Activated CD4-positive, CD25-positive, alpha-beta regulatory T cell (primary cell): ENCODE data around the gene CACNG4.
"Not testable (repeated sequence)": the region's sequence is repeated elsewhere in the genome, so short reads cannot be mapped to it uniquely, and the experiment has no call there.

Experiments
- DNase-seq, 4 experiments: peaks; one replicate each; lab custom pipeline; 2025; lab: John Stamatoyannopoulos, UW

The CACNG4 gene

DNA sequence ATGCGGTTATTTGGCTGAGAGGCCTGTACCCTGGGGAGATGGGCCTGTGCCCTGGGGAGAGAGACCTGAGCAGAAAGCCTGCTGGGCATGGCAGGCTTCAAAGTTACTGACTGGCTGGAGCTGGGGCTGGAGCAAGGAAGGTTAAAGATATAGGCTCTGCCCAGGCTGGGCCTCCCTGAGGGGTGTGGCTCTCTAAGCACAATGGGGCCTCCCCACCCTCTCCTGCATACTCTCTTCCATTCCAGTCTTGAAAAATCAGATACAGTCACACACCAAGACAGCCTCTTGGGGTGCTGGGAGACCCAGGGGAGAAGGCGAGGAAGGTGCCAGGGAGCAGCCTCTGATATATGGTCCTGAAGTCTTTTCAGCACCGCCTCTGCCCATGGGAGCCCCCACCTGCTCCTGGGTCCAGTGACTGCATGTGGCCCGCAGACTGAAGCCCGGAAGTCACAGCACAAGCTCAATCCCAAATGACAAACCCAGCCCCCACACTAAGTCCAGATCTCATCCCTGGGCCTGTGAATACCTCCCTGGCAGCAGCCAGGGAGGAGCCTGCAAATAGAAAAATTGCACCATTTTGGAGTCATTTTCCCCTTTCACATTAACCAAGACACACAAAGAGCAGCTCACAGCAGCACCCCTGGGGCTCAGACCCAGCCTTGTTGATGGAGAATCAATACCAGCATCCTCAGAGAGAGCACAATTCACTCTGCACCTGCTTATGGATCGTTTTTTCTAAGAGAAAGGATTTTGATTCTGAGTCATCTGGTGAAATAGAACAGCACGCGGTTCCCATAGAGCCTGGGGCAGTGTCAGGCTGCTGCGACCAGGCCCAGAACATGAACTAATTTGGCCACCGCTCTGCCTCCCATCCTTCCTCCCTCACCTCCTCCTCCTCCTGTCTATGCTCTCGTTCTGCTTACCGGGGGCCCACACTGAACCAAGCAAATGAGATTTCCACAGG, 54.2 kb downstream of the CACNG4 start:
- DNase-seq: no peak

DNA sequence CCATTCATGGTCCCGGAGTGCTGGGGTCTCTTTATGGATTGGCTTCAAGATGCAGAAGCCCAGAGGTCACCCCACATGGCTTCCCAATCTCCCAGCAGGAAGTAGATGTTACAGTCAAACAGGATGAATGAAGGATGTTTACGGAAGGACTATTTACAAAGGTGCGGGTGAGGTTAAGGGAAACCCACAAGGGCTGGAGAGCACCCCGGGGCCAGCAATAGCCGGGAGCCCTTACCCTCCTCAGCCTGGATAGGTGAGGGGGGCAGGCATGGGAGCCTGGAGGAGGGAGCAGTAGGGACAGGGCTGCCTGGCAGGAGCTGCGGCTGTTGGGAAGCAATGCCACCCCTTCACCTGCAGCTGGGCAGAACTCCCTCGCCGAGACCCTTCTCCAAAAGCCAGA, 55.3 kb downstream of the CACNG4 start:
- no peak for DNase-seq

DNA sequence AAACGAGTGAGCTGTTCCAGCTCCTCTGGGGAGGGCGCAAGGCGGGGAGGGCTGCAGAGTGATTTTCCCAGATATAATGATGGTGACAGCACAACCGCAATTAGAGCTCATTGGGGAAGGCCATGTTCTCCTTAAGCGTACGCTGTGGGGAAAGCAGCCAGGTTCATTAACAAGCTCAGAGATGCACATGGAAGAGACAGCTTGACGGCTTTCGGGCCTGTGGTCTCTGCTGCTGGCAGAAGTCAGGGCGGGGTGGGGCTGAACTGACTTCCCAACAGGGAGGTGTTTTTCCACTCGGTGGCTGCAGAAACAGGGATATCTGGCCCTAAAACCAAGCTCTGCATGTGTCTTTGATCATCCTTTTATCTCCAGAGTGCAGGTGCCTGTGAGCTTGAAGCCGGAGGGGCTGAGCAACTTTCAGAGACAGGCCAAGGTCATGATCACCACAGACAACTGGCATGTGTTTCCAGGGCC, 55.8 kb downstream of the CACNG4 start:
- DNase-seq: no peak

DNA sequence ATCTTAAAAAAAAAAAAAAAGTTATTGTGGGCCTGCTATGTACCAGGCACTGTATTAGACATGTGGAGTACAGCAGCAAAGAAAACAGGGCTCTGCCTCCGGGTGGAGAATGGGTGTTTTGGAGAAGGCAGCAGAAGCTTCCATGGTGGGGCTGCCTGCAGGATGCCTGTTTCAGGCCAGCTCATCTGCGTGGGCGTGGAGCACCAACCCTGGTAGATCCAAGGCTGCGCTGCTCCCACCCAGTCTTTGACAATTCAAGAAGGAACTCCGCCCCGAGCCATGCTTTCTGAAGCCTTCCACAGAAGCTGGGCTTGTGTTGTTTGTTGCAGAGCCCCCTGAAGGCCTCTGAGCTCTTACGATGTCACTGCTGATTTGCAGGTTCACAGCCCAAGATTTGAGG, 56.7 kb downstream of the CACNG4 start:
- DNase-seq: no peak

DNA sequence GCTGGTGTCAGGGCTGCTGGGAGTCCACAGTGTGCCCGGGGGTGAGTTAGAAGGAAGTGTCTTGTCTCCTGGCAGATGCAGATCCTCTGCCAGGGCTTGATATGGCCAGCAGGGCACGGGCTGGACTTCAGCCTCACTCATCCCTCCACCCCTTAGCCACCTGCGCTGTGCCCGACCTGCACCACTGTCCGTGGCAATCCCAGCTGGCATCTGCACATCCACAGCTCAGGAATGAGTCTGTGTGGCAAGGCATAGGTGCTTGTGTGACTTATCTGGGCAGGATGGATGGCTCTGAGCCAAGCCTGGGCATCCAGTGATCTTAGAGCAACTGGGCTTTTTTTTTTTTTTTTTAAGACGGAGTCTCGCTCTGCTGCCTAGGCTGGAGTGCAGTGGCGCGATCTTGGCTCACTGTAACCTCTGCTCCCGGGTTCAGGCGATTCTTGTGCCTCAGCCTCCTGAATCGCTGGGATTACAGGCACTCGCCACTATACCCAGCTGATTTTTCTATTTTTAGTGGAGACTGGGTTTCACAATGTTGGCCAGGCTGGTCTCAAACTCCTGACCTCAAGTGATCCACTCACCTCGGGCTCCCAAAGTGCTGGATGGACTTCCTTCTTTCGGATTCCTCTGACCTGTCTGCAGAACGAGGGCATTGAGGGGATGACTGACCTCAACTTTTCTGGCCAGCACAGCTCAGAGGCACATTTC, 57.4 kb downstream of the CACNG4 start:
- DNase-seq: no peak

DNA sequence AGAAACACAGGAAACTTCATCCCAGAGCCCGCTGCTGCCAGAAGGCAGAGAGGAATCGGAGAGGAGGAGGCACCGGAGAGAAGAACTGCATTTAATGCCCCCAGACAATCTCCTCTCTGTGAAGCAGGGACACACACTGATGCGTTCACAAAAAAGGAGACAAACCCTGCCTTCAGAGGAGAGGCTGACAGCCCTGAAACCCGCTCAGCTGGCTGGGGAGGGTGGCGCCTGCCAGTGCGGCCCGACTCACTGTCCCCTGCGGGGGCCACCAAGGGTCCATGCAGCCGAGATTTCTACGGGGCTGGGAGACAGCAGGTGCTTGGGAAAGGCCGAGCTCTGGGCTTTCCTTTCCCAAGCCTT, 57.9 kb downstream of the CACNG4 start:
- no peak for DNase-seq

DNA sequence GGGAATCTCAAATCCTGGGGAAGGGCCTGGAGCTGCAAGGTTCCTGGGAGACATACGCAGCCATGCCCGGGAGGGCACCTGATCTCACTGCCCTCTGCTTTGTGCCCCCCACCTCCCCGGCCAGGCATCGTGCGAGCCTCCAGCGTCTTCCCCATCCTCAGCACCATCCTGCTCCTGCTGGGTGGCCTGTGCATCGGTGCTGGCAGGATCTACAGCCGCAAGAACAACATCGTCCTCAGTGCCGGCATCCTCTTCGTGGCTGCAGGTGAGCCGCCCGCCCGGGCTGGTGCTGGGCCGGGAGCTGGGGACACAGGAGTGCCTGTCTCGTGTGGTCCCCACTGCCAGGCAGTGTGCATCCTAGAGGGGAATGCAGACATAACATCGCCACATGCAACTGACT, 60.2 kb downstream of the CACNG4 start:
- DNase-seq: no peak

DNA sequence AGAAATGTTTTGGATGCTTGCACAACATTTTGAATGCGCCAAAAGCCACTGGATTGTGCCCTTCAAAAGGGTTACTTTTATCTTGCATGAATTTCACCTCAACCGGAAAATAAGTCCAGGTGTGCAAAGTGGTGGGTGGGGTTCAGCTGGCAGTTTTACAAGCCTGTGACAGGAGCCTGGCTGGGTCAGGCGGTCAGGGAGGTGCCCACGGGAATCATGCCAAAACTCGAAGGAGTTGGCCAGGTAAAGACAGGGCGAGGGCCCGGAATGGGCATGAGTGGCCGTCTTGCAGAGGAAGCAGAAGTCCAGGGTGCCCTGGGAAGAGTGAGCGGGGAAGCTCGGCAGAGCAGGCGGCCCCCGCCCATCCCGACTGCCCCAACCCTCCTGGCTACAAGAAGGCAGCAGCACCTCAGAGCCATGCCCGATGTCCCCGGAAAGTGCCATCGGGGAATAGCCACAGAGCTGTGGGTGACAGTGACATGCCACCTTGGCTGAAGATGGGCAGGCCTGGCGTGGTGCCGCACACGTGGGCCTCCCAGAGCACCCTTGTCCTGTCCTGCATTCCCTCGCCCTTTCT, 60.8 kb downstream of the CACNG4 start:
- DNase-seq: no peak

DNA sequence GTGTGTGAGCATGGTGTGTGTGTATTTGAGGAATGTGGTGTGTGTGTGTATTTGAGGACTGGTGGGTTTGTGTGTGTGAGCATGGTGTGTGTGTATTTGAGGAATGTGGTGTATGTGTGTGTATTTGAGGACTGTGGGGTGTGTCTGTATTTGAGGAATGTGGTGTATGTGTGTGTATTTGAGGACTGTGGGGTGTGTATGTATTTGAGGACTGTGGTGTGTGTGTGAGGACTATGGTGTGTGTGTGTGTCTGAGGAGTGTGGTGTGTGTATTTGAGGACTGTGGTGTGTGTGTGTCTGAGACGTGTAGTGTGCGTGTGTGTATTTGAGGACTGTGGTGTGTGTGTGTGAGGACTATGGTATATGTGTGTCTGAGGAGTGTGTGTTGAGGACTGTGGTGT, 61.8 kb downstream of the CACNG4 start:
- no peak for DNase-seq

DNA sequence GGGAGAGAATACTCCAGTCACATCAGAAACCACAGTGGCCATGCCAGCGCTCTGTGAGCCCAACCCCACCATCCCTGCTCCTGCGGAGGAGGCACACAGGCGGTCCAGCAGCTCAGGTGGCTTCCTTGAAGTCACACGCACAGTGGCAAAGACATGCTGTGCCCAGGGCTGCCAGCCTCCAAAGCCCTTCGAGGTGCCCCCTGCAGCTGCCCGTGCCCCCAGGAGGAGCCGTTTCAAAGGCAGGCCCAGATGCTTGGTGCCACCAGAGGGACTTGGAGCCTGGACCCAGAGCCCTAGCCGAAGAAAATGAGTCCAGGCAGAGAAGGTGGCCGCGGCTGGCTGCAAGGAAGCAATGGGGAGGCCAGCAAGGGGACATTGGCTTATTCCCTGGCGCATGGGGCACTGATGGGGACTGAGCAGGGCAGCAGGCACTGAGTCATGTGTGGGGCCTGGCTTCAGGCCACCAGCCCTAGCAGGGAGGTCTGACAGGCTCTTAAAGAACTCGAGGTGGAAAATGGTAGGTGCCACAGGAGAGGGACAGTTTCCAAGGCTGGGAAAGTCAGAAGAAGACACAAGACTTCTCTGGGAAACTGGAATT, 62.6 kb downstream of the CACNG4 start:
- DNase-seq: no peak

DNA sequence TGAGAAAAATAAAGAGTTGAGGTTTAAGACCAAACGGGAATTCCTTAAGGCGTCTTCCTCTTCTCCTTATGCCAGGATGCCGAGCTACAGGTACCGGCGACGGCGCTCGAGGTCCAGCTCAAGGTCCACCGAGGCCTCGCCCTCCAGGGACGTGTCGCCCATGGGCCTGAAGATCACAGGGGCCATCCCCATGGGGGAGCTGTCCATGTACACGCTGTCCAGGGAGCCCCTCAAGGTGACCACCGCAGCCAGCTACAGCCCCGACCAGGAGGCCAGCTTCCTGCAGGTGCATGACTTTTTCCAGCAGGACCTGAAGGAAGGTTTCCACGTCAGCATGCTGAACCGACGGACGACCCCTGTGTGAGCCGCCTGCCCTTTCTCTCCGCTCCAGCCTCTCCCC, 66.1 kb downstream of the CACNG4 start:
- no peak for DNase-seq

DNA sequence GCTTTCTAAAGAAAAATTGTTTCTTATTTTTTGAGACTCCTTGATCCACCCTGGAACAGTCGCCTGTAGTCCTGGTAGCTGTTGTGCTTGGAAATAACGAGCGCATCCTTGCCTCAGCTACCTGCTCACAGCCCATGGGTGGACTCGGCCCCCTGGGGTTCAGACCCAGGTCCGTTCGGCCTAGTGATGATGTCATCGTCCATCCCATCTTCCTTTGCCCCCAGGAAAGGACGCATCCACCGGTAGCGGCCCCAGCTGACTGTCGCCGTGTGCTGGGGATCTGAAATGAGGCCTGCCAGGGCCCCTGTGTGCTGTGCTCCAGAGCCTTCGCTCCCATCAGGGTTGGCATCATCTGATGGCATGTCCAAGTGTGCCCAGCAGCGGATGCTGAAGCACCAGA, 67.9 kb downstream of the CACNG4 start:
- DNase-seq: no peak

DNA sequence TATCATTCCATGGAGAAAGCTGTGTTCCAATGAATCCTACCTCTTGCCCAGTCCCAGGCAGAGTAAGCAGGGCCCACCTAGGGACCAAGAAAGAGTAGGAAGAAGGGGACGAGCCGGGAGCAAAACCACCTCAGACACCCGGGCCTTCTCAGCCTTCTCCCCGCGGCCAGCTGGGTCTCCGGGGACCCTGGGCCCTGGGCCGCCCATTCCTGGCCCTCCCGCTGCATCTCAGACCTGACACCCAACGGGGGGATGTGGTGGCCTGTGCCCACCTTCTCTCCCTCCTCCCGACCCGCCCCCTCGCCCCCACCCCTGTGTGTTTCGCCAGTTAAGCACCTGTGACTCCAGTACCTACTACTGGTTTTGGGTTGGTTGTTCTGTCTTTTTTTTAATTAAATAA, 68.5 kb downstream of the CACNG4 start:
- no peak for DNase-seq

DNA sequence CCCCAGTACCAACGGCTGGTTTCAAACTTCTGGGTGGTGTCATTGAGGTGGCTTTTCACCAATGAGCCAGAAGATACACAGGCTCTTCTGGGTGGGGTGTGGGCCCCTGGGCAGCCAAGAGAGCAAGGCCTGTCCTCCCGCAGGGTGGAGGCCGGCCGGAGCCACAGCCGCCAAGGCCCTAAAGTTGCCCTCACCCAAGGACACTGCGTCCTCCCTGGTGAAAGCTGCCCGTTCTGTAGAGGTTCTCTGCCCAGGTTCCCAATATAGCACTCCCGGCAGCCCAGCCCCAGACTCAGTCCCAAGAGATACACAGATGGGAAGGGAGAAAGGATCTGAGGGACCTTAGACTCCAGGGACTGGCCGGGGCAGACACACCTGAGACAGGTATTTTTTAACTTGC, 69.1 kb downstream of the CACNG4 start:
- no peak for DNase-seq

DNA sequence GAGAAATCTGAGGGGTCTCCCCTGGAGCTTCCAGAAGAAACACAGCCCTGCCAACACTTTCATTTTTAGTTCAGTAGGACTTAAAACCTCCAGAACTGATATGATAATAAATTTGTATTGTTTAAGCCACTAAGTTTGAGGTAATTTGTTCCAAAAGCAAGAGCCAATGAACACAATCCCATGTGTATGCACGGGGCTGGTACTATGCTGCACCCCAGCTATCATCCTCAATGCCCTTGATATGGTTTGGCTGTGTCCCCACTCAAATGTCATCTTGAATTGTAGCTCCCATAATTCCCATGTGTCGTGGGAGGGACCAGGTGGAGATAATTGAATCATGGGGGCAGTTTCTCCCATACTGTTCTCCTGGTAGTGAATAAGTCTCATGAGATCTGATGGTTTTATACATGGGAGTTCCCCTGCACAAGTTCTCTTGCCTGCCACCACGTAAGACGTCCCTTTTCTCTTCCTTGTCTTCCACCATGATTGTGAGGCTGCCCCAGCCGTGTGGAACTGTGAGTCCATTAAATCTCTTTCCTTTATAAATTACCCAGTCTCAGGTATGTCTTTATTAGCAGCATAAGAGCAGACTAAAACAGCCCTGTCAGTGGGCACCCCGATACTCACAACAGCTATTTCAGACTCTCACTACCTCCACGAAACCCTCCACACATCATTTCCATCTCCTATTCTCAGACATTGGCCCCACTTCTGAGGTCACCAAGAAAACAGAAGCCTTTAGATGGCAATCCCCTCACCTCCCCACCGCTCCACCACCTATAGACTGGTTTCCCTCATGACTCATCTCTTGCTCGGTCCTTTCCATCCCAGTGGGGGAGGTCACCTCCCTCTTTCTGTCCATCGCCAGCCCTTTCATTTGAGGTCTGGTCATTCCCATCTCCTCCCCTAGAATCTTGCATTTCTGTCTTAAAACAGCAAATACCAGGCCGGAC, 70.9 kb downstream of the CACNG4 start:
- no peak for DNase-seq

DNA sequence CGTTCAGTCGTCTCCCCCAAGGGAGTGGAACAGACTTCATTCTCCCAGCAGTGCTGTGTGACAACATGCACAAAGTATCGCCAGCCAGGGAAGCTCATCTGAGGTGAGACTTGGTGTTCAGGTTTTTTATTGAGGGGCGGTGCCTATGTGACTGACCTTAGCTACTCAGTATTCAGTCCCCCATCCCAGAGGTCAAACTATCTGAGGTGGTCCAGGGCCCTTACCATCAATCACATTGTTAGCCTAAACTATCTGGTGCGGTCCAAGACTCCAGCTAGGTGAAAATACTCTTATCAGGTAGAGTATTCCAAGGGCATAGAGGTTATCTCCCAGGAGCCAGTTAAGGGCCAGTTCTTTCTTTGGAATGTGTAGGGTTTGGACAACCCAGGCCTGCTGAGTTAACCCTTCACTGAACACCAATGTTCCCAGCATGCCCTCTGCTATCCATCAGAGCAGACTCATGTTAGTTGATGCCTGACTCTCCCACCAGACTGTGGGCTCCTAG, 74.4 kb downstream of the CACNG4 start:
- no peak for DNase-seq

DNA sequence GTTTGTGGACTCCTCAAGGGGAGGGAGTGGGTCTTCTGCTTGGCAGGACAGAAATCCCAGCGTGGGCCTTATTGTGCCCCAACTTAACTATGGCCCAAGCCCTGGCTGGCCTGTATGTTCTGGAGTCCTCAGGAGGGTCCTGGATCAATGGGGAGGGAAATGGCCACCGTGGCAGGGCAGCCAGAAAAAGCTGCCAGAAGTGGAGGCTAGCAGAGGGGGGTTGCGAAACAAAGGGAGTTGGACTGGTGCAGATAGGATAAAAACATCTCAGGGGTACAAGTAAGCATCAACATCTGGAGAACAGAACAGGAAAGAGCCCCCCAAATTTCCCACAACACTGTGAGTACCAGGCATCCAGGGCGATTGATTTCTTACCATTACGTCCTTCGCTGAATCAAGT, 76.1 kb downstream of the CACNG4 start:
- no peak for DNase-seq

DNA sequence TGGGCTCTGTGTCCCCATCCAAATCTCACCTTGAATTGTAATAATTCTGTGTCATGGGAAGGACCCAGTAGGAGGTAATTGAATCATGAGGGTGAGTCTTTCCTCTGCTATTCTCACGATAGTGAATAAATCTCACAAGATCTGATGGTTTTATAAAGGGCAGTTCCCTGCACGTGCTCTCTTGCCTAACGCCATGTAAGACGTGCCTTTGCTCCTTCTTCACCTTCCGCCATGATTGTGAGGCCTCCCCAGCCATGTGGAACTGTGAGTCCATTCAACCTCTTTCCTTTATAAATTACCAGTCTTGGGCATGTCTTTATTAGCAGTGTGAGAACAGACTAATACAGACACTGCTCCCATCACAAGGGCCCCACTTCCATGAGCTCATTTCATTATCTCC, 76.6 kb downstream of the CACNG4 start:
- DNase-seq: not testable (repeated sequence)

DNA sequence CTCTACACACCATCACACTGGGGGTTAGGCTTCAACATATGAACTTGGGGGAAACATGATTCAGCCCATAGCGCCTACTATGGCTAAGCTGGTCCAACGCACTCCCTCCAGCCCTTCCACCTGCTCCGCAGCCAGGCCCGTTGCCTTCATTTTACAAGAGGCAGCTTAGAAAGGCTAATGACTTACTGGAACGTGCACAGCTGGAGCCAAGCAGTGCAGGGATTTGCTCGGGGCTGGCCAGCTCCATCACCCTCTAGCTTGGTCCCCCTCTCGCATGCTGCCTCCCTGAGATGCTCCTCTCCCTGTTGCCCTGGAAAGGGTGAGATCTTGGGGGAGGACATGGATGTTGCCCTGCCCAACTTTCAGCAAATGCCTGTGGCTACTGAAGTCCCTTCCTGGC, 77.0 kb downstream of the CACNG4 start:
- no peak for DNase-seq

DNA sequence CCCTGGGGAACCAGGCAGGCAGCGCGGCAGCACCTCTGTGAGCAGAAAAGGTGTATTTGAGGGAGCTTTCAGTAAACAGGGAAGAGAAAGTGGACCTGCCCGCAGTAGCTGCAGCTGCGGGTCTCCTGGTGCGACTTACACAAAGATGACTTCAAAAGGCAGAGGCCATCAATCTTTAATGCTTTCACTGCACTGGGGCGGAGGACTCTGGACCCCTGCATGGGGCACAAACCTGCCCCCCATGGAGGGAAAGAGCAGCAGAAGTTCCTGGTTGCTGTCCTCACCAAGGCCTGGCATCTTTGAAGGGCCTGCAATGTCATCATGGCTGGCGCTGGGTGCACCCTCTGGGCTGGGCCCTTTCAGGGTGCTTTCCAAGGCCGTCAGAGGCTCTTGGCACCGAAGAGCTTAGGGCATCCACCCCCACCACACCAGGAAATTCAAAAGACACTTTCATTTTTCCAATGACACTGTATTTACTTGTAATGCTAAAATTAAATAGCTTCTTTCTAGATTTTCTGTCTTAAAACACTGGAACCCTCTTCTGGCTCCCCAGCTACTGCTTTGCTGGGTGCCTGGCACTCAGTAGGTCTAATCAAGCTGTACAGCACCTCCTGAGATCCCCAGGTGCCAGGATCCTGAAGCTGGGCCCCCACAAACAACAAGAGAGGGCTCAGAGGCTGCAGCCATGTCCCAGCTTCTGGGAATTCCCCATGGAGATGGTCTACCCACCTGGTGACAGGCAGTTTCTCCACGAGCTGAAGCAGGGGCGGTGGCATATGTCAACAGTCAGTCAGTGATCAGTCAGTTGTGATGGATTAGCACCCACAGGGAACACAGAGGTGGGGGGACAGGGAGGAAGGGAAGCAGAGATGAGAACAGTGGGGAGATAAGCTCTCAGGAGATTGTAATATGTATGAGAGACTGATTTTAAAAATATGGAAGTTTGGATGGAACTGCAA, 77.7 kb downstream of the CACNG4 start:
- DNase-seq: no peak
